HUES6 (cell line): ENCODE data around the gene SHROOM4.

Experiments used
- H3K27ac ChIP-seq: 2 replicates; pipeline ENCODE4 v1.7.0; 2013; ENCODE audit warnings: low read depth, mild to moderate bottlenecking, low read length, inconsistent platforms
- H3K27me3 ChIP-seq: 2 replicates; pipeline ENCODE4 v1.6.1; 2013; ENCODE audit warnings: low read length; ENCODE audit not compliant: control insufficient read depth, insufficient read depth
- H3K36me3 ChIP-seq: 2 replicates; pipeline ENCODE4 v1.6.1; 2013; ENCODE audit warnings: low read length; ENCODE audit not compliant: control insufficient read depth, insufficient read depth
- H3K4me1 ChIP-seq: 2 replicates; pipeline ENCODE4 v1.6.1; 2013; ENCODE audit warnings: low read length; ENCODE audit not compliant: control insufficient read depth, insufficient read depth
- H3K4me3 ChIP-seq: 2 replicates; pipeline ENCODE4 v1.5.1; 2013; ENCODE audit warnings: low read depth, low read length
- H3K9ac ChIP-seq: one replicate; pipeline ENCODE4 v1.6.1; 2013; ENCODE audit warnings: mild to moderate bottlenecking, low read length
- H3K9me3 ChIP-seq: 2 replicates; pipeline ENCODE4 v1.6.1; 2013; ENCODE audit warnings: low read depth, low read length; ENCODE audit not compliant: control insufficient read depth, insufficient read depth

SHROOM4 gene

GRCh38 chrX:50736656-50737055 is 77.3 kb downstream of the SHROOM4 start:
- Histone ChIP-seq H3K9me3 (no peaks in the 10 kb centered on the region), H3K4me1 (peaks cover 4% of the 10 kb centered on the region; the same call in 1 of the 2 replicates), H3K27ac (no peak overlapping the region), H3K36me3 (no peaks in the 10 kb centered on the region), H3K4me3 (no peak overlapping the region), H3K9ac (no peak overlapping the region), H3K27me3 (no peaks in the 10 kb centered on the region)

- Histone ChIP-seq H3K9me3 (peaks cover 16% of the 10 kb centered on the region), H3K27ac (no peak overlapping the region), H3K4me1 (peaks cover 39% of the 10 kb centered on the region), H3K9ac (no peak overlapping the region), H3K27me3 (no peaks in the 10 kb centered on the region), H3K4me3 (no peak overlapping the region), H3K36me3 (no peaks in the 10 kb centered on the region)
Observed at GRCh38 chrX:50726296-50726695, 87.7 kb downstream of the SHROOM4 start.

- Histone ChIP-seq H3K27ac (no peak overlapping the region), H3K9ac (no peak overlapping the region), H3K4me1 (peaks cover 39% of the 10 kb centered on the region), H3K36me3 (no peaks in the 10 kb centered on the region), H3K4me3 (no peak overlapping the region), H3K9me3 (peaks cover 16% of the 10 kb centered on the region), H3K27me3 (no peaks in the 10 kb centered on the region)
Observed at GRCh38 chrX:50725310-50725709, 88.7 kb downstream of the SHROOM4 start.

GRCh38 chrX:50723006-50723405 is 91.0 kb downstream of the SHROOM4 start:
- H3K36me3 ChIP-seq: no peaks in the 10 kb centered on the region
- H3K9me3 ChIP-seq: peaks cover 11% of the 10 kb centered on the region
- no peaks in the 10 kb centered on the region for H3K27me3 ChIP-seq
- no peak overlapping the region for H3K27ac ChIP-seq
- peaks cover 47% of the 10 kb centered on the region for H3K4me1 ChIP-seq
- no peak overlapping the region for H3K4me3 ChIP-seq
- no peak overlapping the region for H3K9ac ChIP-seq

- Histone ChIP-seq H3K4me1 (peaks cover 47% of the 10 kb centered on the region), H3K9me3 (peaks cover 7% of the 10 kb centered on the region), H3K27me3 (no peaks in the 10 kb centered on the region), H3K4me3 (no peak overlapping the region), H3K36me3 (no peaks in the 10 kb centered on the region), H3K9ac (peak overlapping the region; percentile 34), H3K27ac (peak overlapping the region; percentile 75)
Observed at GRCh38 chrX:50721764-50722521, 92.1 kb downstream of the SHROOM4 start.

GRCh38 chrX:50719614-50720013 is 94.4 kb downstream of the SHROOM4 start:
- Histone ChIP-seq H3K36me3 (no peaks in the 10 kb centered on the region), H3K4me3 (no peak overlapping the region), H3K9ac (no peak overlapping the region), H3K27me3 (no peaks in the 10 kb centered on the region), H3K4me1 (peaks cover 37% of the 10 kb centered on the region), H3K27ac (no peak overlapping the region), H3K9me3 (0 out of 2 replicates have a peak, but pooled peaks cover 4% of the 10 kb centered on the region)

- no peaks in the 10 kb centered on the region for H3K36me3 ChIP-seq
- H3K27me3 ChIP-seq: no peaks in the 10 kb centered on the region
- H3K9me3 ChIP-seq: 0 out of 2 replicates have a peak, but pooled peaks cover 4% of the 10 kb centered on the region
- H3K4me1 ChIP-seq: peaks cover 41% of the 10 kb centered on the region
- H3K4me3 ChIP-seq: no peak overlapping the region
- no peak overlapping the region for H3K9ac ChIP-seq
- no peak overlapping the region for H3K27ac ChIP-seq
Observed at GRCh38 chrX:50718776-50719175, 95.2 kb downstream of the SHROOM4 start.

- no peak overlapping the region for H3K9ac ChIP-seq
- no peak overlapping the region for H3K27ac ChIP-seq
- H3K9me3 ChIP-seq: 0 out of 2 replicates have a peak, but pooled peaks cover 4% of the 10 kb centered on the region
- peaks cover 40% of the 10 kb centered on the region for H3K4me1 ChIP-seq
- H3K4me3 ChIP-seq: no peak overlapping the region
- H3K36me3 ChIP-seq: no peaks in the 10 kb centered on the region
- H3K27me3 ChIP-seq: no peaks in the 10 kb centered on the region
Observed at GRCh38 chrX:50716706-50717105, 97.3 kb downstream of the SHROOM4 start.

- 0 out of 2 replicates have a peak, but pooled peaks cover 4% of the 10 kb centered on the region for H3K9me3 ChIP-seq
- no peaks in the 10 kb centered on the region for H3K27me3 ChIP-seq
- H3K4me3 ChIP-seq: no peak overlapping the region
- no peaks in the 10 kb centered on the region for H3K36me3 ChIP-seq
- H3K27ac ChIP-seq: no peak overlapping the region
- H3K9ac ChIP-seq: no peak overlapping the region
- H3K4me1 ChIP-seq: peaks cover 50% of the 10 kb centered on the region
Observed at GRCh38 chrX:50712777-50713176, 101.2 kb downstream of the SHROOM4 start.

- H3K27me3 ChIP-seq: no peaks in the 10 kb centered on the region
- H3K9ac ChIP-seq: no peak overlapping the region
- H3K4me3 ChIP-seq: no peak overlapping the region
- H3K4me1 ChIP-seq: peaks cover 59% of the 10 kb centered on the region
- H3K36me3 ChIP-seq: no peaks in the 10 kb centered on the region
- H3K27ac ChIP-seq: no peak overlapping the region
- 0 out of 2 replicates have a peak, but pooled peaks cover 2% of the 10 kb centered on the region for H3K9me3 ChIP-seq
Observed at GRCh38 chrX:50711907-50712306, 102.1 kb downstream of the SHROOM4 start.

- peaks cover 59% of the 10 kb centered on the region for H3K4me1 ChIP-seq
- no peaks in the 10 kb centered on the region for H3K27me3 ChIP-seq
- no peaks in the 10 kb centered on the region for H3K36me3 ChIP-seq
- H3K9me3 ChIP-seq: no peaks in the 10 kb centered on the region
- H3K4me3 ChIP-seq: no peak overlapping the region
- H3K27ac ChIP-seq: no peak overlapping the region
- no peak overlapping the region for H3K9ac ChIP-seq
Observed at GRCh38 chrX:50707955-50708699, 105.9 kb downstream of the SHROOM4 start.
